ENCODE results near the gene PCMT1. TPM values are rescaled to one million over a fixed set of nuclear protein-coding genes. Genes with fewer than 3 reads are reported as not detected.
"Not testable (repeated sequence)": the region's sequence is repeated elsewhere in the genome, so short reads cannot be mapped to it uniquely, and the experiment has no call there.

Gene PCMT1
- total RNA-seq, 1 donor from 2014 or later, result 63.7 TPM

DNA sequence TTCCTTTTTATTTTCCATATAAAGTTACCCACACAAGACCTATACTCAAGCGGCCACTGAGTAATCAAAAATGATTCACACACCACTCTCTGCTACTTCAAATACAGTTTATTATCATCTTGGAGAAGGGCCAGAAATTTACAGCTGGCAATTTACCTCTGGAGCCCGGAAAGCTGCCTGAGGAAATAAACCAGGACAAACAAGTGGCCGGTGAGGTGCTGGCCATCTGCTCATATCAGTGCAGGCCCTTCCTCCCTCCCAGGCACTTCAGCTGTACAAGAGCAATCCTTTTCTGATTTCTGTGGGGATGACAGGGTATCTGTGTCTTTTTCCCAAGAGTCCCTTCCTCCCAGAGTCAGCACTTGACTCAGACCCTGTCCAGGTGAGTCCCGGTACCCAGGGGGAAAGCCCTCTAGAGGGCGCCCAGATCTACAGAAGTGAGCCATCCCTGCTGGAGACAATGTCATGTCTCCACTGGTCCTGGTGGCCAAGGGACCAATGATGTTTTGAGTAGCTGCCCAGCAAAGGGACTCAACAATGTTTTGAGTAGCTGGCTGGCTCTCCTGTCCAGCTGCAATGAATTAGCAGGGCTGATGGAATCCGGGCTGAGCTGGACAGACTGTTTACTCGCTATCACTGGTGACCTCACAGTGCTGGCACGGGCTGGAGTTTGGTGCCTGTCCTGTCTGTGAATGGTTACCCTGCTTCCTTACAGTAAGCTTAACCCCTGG is 91.0 kb downstream of the PCMT1 start:
- Histone ChIP-seq H3K9me3 (no peaks in the 10 kb centered on the region), H3K4me3 (no peak overlapping the region), H3K36me3 (peaks cover 26% of the 10 kb centered on the region), H3K27ac (no peak overlapping the region), H3K4me1 (peaks cover 10% of the 10 kb centered on the region), H3K27me3 (ENCODE audit: low read depth) (no peaks in the 10 kb centered on the region)
- intact Hi-C loops (cut with DNase I), result no loop called here
- ATAC-seq, result peak; percentile 84 to 92
- TF ChIP-seq, protein P1, sequence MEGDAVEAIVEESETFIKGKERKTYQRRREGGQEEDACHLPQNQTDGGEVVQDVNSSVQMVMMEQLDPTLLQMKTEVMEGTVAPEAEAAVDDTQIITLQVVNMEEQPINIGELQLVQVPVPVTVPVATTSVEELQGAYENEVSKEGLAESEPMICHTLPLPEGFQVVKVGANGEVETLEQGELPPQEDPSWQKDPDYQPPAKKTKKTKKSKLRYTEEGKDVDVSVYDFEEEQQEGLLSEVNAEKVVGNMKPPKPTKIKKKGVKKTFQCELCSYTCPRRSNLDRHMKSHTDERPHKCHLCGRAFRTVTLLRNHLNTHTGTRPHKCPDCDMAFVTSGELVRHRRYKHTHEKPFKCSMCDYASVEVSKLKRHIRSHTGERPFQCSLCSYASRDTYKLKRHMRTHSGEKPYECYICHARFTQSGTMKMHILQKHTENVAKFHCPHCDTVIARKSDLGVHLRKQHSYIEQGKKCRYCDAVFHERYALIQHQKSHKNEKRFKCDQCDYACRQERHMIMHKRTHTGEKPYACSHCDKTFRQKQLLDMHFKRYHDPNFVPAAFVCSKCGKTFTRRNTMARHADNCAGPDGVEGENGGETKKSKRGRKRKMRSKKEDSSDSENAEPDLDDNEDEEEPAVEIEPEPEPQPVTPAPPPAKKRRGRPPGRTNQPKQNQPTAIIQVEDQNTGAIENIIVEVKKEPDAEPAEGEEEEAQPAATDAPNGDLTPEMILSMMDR (IDR thresholded peaks at IDR 0.05), result peak; percentile 66
- DNase-seq, result peak; percentile 73

DNA sequence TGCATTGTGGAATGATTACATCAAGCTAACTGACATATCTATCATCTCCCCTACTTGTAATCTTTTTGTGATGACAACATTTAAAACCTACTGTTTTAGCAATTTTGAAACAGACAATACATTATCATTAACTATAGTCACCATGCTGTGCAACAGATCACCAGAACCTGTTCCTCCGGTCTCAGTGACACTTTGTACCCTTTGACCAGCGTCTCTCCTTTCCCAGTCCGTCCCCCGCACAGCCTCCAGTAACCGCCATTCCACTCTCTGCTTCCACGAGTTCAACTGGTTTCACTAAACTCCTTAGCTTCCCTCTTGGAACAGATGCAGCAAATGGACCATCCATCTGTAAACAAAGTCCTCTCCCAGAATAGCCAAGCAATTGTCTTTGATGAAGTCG is 92.8 kb downstream of the PCMT1 start:
- no peaks in the 10 kb centered on the region for H3K9me3 ChIP-seq
- H3K36me3 ChIP-seq, result peaks cover 10% of the 10 kb centered on the region
- no peak overlapping the region for H3K27ac ChIP-seq
- no peak for DNase-seq
- no peak for ATAC-seq
- H3K4me1 ChIP-seq, result peaks cover 24% of the 10 kb centered on the region
- no peaks in the 10 kb centered on the region for H3K27me3 ChIP-seq (ENCODE audit: low read depth)
- TF ChIP-seq, protein P1 (IDR thresholded peaks at IDR 0.05), result no peak
- no peak overlapping the region for H3K4me3 ChIP-seq
- intact Hi-C loops (cut with DNase I), result no loop called here

DNA sequence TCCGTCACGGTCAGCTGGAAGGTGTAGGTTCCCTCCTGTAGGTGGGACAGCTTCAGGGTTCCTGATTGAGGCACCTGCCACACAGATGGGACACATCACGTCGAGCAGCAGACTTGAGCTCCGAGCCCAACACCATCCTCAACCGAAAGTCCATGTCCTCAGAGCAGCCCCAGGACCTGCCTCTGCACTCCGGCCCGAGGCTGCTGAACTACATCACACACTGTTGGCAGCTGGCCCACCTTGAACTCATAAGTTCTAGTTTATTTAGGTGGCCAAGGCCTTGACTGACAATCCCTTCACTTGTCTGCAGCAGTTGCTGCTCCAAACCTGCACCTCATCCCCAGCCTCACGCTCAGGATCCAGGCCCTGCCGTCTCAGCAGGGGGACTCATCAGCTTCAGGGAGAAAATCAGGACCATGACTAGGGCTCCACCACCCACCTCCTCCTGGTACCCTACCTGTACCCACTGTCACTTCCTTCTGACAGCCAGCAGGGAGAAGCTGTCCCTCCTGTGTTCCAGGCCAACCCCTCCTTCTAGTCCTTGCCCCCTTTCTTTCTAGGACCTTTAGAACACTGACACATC is 93.6 kb downstream of the PCMT1 start:
- no peaks in the 10 kb centered on the region for H3K9me3 ChIP-seq
- TF ChIP-seq, protein P1 (IDR thresholded peaks at IDR 0.05), result no peak
- H3K4me1 ChIP-seq, result peaks cover 25% of the 10 kb centered on the region
- no peak overlapping the region for H3K4me3 ChIP-seq
- no peak overlapping the region for H3K27ac ChIP-seq
- H3K27me3 ChIP-seq (ENCODE audit: low read depth), result no peaks in the 10 kb centered on the region
- DNase-seq (no peak), ATAC-seq (no peak)
- intact Hi-C loops (cut with DNase I), result no loop called here
- H3K36me3 ChIP-seq, result peaks cover 7% of the 10 kb centered on the region

DNA sequence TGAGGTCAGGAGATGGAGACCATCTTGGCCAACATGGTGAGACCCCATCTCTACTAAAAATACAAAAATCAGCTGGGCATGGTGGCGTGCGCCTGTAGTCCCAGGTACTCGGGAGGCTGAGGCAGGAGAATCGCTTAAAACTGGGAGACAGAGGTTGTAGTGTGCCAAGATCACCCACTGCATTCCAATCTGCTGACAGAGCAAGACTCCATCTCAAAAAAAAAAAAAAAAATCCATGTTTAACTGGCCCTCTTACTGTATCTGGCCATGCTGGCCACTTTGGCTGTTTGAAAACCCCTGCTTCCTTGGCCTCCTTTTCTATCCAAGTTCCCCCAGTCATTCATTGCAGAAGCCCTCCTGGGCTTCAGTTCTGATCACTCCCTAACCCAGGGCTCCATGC is 94.5 kb downstream of the PCMT1 start:
- DNase-seq; ATAC-seq; H3K36me3 ChIP-seq; intact Hi-C loops (cut with DNase I); H3K27me3 ChIP-seq (ENCODE audit: low read depth); H3K4me3 ChIP-seq; H3K9me3 ChIP-seq; H3K27ac ChIP-seq: not testable (repeated sequence)
- H3K4me1 ChIP-seq, result peaks cover 25% of the 10 kb centered on the region

DNA sequence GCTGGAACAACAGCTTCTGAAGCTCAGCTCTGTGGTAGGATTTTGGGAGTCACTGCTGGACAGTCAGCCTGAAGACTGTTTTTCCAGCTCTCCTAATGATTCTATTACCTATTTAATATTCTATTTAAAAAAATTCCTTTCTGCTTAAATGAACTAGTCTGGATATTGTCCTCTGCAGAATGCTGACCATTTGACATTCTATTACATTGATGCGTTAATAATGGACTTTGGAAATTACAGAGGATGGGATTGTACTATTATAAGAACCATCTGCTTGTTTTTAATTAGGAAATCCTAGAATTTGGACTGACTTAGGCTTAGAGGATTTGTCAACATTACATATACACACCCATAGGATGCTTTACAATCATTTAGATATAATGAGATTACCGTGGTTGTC is 94.9 kb downstream of the PCMT1 start:
- Histone ChIP-seq H3K4me1 (peaks cover 25% of the 10 kb centered on the region), H3K27ac (no peak overlapping the region), H3K9me3 (no peaks in the 10 kb centered on the region), H3K36me3 (peaks cover 7% of the 10 kb centered on the region), H3K4me3 (no peak overlapping the region), H3K27me3 (ENCODE audit: low read depth) (no peaks in the 10 kb centered on the region)
- intact Hi-C loops (cut with DNase I), result no loop called here
- ATAC-seq, result no peak
- TF ChIP-seq, protein P1 (IDR thresholded peaks at IDR 0.05), result no peak
- no peak for DNase-seq

DNA sequence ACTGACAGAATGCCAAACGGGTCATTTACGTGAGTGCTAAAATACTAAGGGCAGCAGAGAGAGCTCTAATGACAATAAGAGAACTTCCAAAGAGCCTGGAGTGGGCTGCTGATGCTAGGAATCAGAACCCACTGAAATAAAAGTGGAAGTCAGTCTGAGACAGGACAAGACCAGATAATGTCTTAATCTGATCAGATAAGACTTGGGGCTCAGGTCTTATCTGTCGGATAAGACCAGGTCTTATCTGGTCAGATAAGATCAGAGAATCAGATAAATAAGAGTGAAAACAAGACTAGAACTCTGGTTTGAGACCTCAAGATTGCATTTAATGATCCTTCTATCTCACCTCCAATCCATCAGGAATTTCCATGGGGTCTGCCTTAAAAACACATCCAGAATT is 96.0 kb downstream of the PCMT1 start:
- Histone ChIP-seq H3K27me3 (ENCODE audit: low read depth) (no peaks in the 10 kb centered on the region), H3K4me3 (no peak overlapping the region), H3K4me1 (peaks cover 20% of the 10 kb centered on the region), H3K36me3 (peaks cover 7% of the 10 kb centered on the region), H3K9me3 (no peaks in the 10 kb centered on the region), H3K27ac (no peak overlapping the region)
- TF ChIP-seq, protein P1 (IDR thresholded peaks at IDR 0.05), result no peak
- intact Hi-C loops (cut with DNase I), result no loop called here
- no peak for ATAC-seq
- no peak for DNase-seq
